A549 (cell line): Measurements from ENCODE around the gene ITCH. TPM values are rescaled to one million over a fixed set of nuclear protein-coding genes. Genes with fewer than 3 reads are reported as not detected.
"Not testable (repeated sequence)": the region's sequence is repeated elsewhere in the genome, so short reads cannot be mapped to it uniquely, and the experiment has no call there.

Experiments
- ATAC-seq, 2 experiments: fragments of 200-7000 bp in 1 of 2; fragments of >200 bp in 1 of 2; cut with Nextera tagmentation in 1 of 2; cut with Tn5 transposase in 1 of 2; 3 replicates each; pipeline versions ENCODE4 v1.8.0 to v1.9.1; 2018 to 2020; ENCODE audit warnings: mild to moderate bottlenecking in 1 of 2, moderate library complexity in 1 of 2
- CTCF ChIA-PET: fragments of 300-600 bp; sonication (Branson Sonifier 250); formaldehyde crosslinking; extraction: SDS; loops from one replicate; lab custom pipeline; 2021; ENCODE audit warnings: antibody characterized with exemption, inconsistent platforms; lab: Yijun Ruan, JAX
- POLR2A ChIA-PET: fragments of 350-600 bp; formaldehyde crosslinking; extraction: SDS; loops from one replicate; lab custom pipeline; 2021; ENCODE audit warnings: antibody characterized with exemption, inconsistent platforms; lab: Yijun Ruan, JAX
- DNase-seq, 2 experiments: peaks; one replicate each; pipeline versions ENCODE4 v3.0.0 to v3.0.0-alpha.2; 2011 to 2016; ENCODE audit warnings: low read depth in 1 of 2, low spot score in 1 of 2
- FAIRE-seq: peaks from 2 replicates; lab custom pipeline; 2011; peaks lifted over from hg19 to GRCh38; lab: Jason Lieb, UNC
- H3K27ac ChIP-seq, 2 experiments: fragments of >200 bp; sonication (Bioruptor Twin); formaldehyde crosslinking; 3 replicates each; pipeline ENCODE4 v1.5.1; 2016 to 2017
- H3K4me1 ChIP-seq: fragments of >200 bp; sonication (Bioruptor Twin); formaldehyde crosslinking; 3 replicates; pipeline ENCODE4 v1.6.1; 2016
- H3K4me2 ChIP-seq: fragments of >200 bp; sonication (Bioruptor Twin); formaldehyde crosslinking; 3 replicates; pipeline ENCODE4 v1.6.1; 2016
- H3K4me3 ChIP-seq: fragments of >200 bp; sonication (Bioruptor Twin); formaldehyde crosslinking; 3 replicates; pipeline ENCODE4 v1.5.1; 2016
- H3K9me3 ChIP-seq: fragments of >200 bp; sonication (Bioruptor Twin); formaldehyde crosslinking; 3 replicates; pipeline ENCODE4 v1.6.1; 2016
- ATOH8 ChIP-seq: fragments of 250-450 bp; sonication (Bioruptor Pico); IDR thresholded peaks from 2 replicates; pipeline ENCODE4 v1.5.0; 2020; ENCODE audit warnings: low read depth, mild to moderate bottlenecking, moderate library complexity
- CHD2 ChIP-seq: fragments of 150-350 bp; IDR thresholded peaks from 2 replicates; pipeline ENCODE4 v1.6.1; 2014; ENCODE audit warnings: low read length; ENCODE audit not compliant: partially characterized antibody
- ESRRA ChIP-seq: fragments of 150-350 bp; IDR thresholded peaks from 2 replicates; pipeline ENCODE4 v1.6.1; 2014; ENCODE audit warnings: mild to moderate bottlenecking, low read length, borderline replicate concordance
- FOSL2 ChIP-seq, 2 experiments: fragments of 450-650 bp in 1 of 2; fragments of >200 bp in 1 of 2; sonication (Bioruptor Twin) in 1 of 2; formaldehyde crosslinking; IDR thresholded peaks; 2 replicates each; pipeline versions ENCODE4 v1.5.0 to v1.6.1; 2016 to 2020; ENCODE audit warnings: mild to moderate bottlenecking in 1 of 2, moderate library complexity in 1 of 2
- FOXS1 ChIP-seq: fragments of 250-450 bp; sonication (Bioruptor Pico); IDR thresholded peaks from 2 replicates; pipeline ENCODE4 v1.5.0; 2020; ENCODE audit warnings: mild to moderate bottlenecking, moderate library complexity
- GATA3 ChIP-seq: IDR thresholded peaks from 2 replicates; pipeline ENCODE4 v1.6.1; 2012; ENCODE audit warnings: borderline replicate concordance
- HDAC2 ChIP-seq: fragments of 200-600 bp; sonication (generic); IDR thresholded peaks from 2 replicates; pipeline ENCODE4 v1.6.1; 2016
- HEYL ChIP-seq: fragments of 250-450 bp; sonication (Bioruptor Pico); IDR thresholded peaks from 2 replicates; pipeline ENCODE4 v1.8.0; 2021; ENCODE audit warnings: mild to moderate bottlenecking, moderate library complexity
- HOXA7 ChIP-seq: fragments of 250-450 bp; sonication (Bioruptor Pico); IDR thresholded peaks from 2 replicates; pipeline ENCODE4 v1.5.0; 2020; ENCODE audit warnings: mild to moderate bottlenecking, moderate library complexity
- HOXB13 ChIP-seq: fragments of 250-450 bp; sonication (Bioruptor Pico); IDR thresholded peaks from 2 replicates; pipeline ENCODE4 v1.5.0; 2020; ENCODE audit warnings: low read depth, mild to moderate bottlenecking, moderate library complexity
- MAX ChIP-seq: IDR thresholded peaks from 2 replicates; pipeline ENCODE4 v1.6.1; 2012
- MYC ChIP-seq: IDR thresholded peaks from 2 replicates; pipeline ENCODE4 v1.6.1; 2012; ENCODE audit warnings: mild to moderate bottlenecking, inconsistent platforms, low read length, improper control_type of control experiment, borderline replicate concordance
- NFE2L2 ChIP-seq: fragments of 150-350 bp; conservative IDR thresholded peaks from 2 replicates; pipeline ENCODE4 v1.6.1; 2014; ENCODE audit warnings: low read length
- NR3C1 ChIP-seq: fragments of >200 bp; sonication (Bioruptor Twin); formaldehyde crosslinking; IDR thresholded peaks from 3 replicates; pipeline ENCODE4 v1.6.1; 2017
- PBX3 ChIP-seq: IDR thresholded peaks from 2 replicates; pipeline ENCODE4 v1.6.1; 2012
- PHF8 ChIP-seq: fragments of 200-600 bp; sonication (generic); IDR thresholded peaks from 2 replicates; pipeline ENCODE4 v1.6.1; 2016; ENCODE audit warnings: low read depth, mild to moderate bottlenecking, antibody characterized with exemption, moderate library complexity, borderline replicate concordance
- RARB ChIP-seq: fragments of 250-450 bp; sonication (Bioruptor Pico); IDR thresholded peaks from 2 replicates; pipeline ENCODE4 v1.8.0; 2021; ENCODE audit warnings: mild to moderate bottlenecking, moderate library complexity
- RFX5 ChIP-seq: fragments of 450-650 bp; IDR thresholded peaks from 2 replicates; pipeline ENCODE4 v1.7.1; 2014; ENCODE audit warnings: antibody characterized with exemption, mild to moderate bottlenecking, moderate library complexity
- SREBF2 ChIP-seq: fragments of 450-650 bp; IDR thresholded peaks from 2 replicates; pipeline ENCODE4 v1.6.1; 2014; ENCODE audit warnings: mild to moderate bottlenecking, moderate library complexity
- TFCP2L1 ChIP-seq: fragments of 250-450 bp; sonication (Bioruptor Pico); IDR thresholded peaks from 2 replicates; pipeline ENCODE4 v1.5.0; 2021; ENCODE audit warnings: mild to moderate bottlenecking
- TP53 ChIP-seq: fragments of 250-450 bp; sonication (Bioruptor Pico); IDR thresholded peaks from 2 replicates; pipeline ENCODE4 v1.5.0; 2021; ENCODE audit warnings: mild to moderate bottlenecking, moderate library complexity
- USF2 ChIP-seq: fragments of 450-650 bp; IDR thresholded peaks from 2 replicates; pipeline ENCODE4 v1.6.1; 2014; ENCODE audit warnings: antibody characterized with exemption
- ZFP36 ChIP-seq: fragments of 450-650 bp; IDR thresholded peaks from 2 replicates; pipeline ENCODE4 v1.6.1; 2014; ENCODE audit warnings: borderline replicate concordance; ENCODE audit not compliant: partially characterized antibody
- ZSCAN20 ChIP-seq: fragments of 250-450 bp; sonication (Bioruptor Pico); IDR thresholded peaks from 2 replicates; pipeline ENCODE4 v1.8.0; 2022; ENCODE audit warnings: mild to moderate bottlenecking, moderate library complexity
- WGBS: methylation state at CpG from one replicate; pipeline ENCODE4 v1.1.6; 2017; ENCODE audit errors: missing lambda C conversion rate; 5-methylcytosine and 5-hydroxymethylcytosine counted together
- polyA plus RNA-seq, 4 experiments: library from polyadenylated mRNA; depleted of rRNA in 3 of 4; stranded (reverse); fragments of >200 nt; fragmentation: RNase III in 1 of 4; extraction: RNeasy Plus Mini Kit Qiagen cat#74134 plus additional on column Dnase treatment in 1 of 4; gene quantifications; 2 replicates in 3 of 4; 3 replicates in 1 of 4; pipeline ENCODE4 v1.2.3, GENCODE V29; 2011 to 2017

ITCH gene
- polyA plus RNA-seq, 2 of the 4 experiments (the other 2 are of a cell fraction) = 23.9 to 24.4 TPM

- CTCF ChIA-PET = interaction anchor here (1.0 to 2.3 kb wide), 2 partner anchors 33 to 127 kb away, joined by 3 to 11 read pairs; no protein-coding TSS in a partner anchor
- 93% methylated on average over 5 of the region's 5 CpGs for WGBS
Measured at GRCh38 chr20:34439168-34439567, 76.1 kb downstream of the ITCH start.

GRCh38 chr20:34441423-34441822 is 78.3 kb downstream of the ITCH start:
- 95% methylated on average over 3 of the region's 3 CpGs for WGBS
- ATAC-seq, DNase-seq, H3K9me3 ChIP-seq, FAIRE-seq, H3K4me3 ChIP-seq, H3K27ac ChIP-seq, POLR2A ChIA-PET, H3K4me2 ChIP-seq, H3K4me1 ChIP-seq: not testable (repeated sequence)
- CTCF ChIA-PET = interaction anchor here (1.1 to 2.7 kb wide), 3 partner anchors 11 to 129 kb away, joined by 3 to 16 read pairs (median 11); no protein-coding TSS in a partner anchor

More at GRCh38 chr20:34439168-34439567, 76.1 kb downstream of the ITCH start:
- H3K4me2 ChIP-seq = no peak overlapping the region
- no peaks in the 10 kb centered on the region for H3K4me1 ChIP-seq
- H3K9me3 ChIP-seq = no peaks in the 10 kb centered on the region
- FAIRE-seq (no peak), ATAC-seq (no peak), DNase-seq (no peak)
- POLR2A ChIA-PET = no interaction called here
- H3K4me3 ChIP-seq = no peak overlapping the region
- H3K27ac ChIP-seq = no peak overlapping the region
- TF ChIP-seq GATA3 (no peak), ESRRA (no peak), ZFP36 (no peak), ZSCAN20 (CRISPR knock-in tag) (no peak), FOXS1 (CRISPR knock-in tag) (no peak), PHF8 (no peak), HOXB13 (CRISPR knock-in tag) (no peak), MAX (no peak)
- TF ChIP-seq, all 56 proteins: peak for 0

- 94% methylated on average over 3 of the region's 3 CpGs for WGBS
- CTCF ChIA-PET = interaction anchor here (2.7 kb wide), 1 partner anchor 131 kb away, joined by 16 read pairs; no protein-coding TSS in a partner anchor
Measured at GRCh38 chr20:34443546-34443945, 80.5 kb downstream of the ITCH start.

GRCh38 chr20:34445177-34446065 is 82.3 kb downstream of the ITCH start:
- Histone ChIP-seq H3K4me3 (no peak overlapping the region), H3K9me3 (no peaks in the 10 kb centered on the region), H3K4me2 (no peak overlapping the region), H3K4me1 (no peaks in the 10 kb centered on the region), H3K27ac (no peak overlapping the region)
- TF ChIP-seq ATOH8 (CRISPR knock-in tag) (no peak), HDAC2 (no peak), HEYL (CRISPR knock-in tag) (no peak), ZFP36 (no peak), NR3C1 (no peak), HOXA7 (CRISPR knock-in tag) (no peak), TFCP2L1 (CRISPR knock-in tag) (no peak), RFX5 (no peak), SREBF2 (no peak), TP53 (CRISPR knock-in tag) (no peak), FOSL2 (IDR thresholded peaks at IDR 0.05) (no peak), FOSL2 (CRISPR knock-in tag; IDR thresholded peaks at IDR 0.05) (no peak), MYC (no peak), PBX3 (no peak), RARB (no peak), CHD2 (no peak)
- CTCF ChIA-PET = interaction anchor here (0.7 to 3.9 kb wide), 3 partner anchors 10 to 133 kb away, joined by 3 to 25 read pairs (median 5); no protein-coding TSS in a partner anchor
- FAIRE-seq (no peak), ATAC-seq (no peak), DNase-seq (no peak)
- WGBS = 90% methylated on average over 7 of the region's 7 CpGs
- POLR2A ChIA-PET = no interaction called here

More at GRCh38 chr20:34443546-34443945, 80.5 kb downstream of the ITCH start:
- no peaks in the 10 kb centered on the region for H3K9me3 ChIP-seq
- FAIRE-seq = no peak
- no peak for DNase-seq
- H3K4me1 ChIP-seq = no peaks in the 10 kb centered on the region
- ATAC-seq = no peak
- H3K27ac ChIP-seq = no peak overlapping the region
- no peak for TF ChIP-seq NFE2L2
- TF ChIP-seq ESRRA = no peak
- no peak for TF ChIP-seq USF2
- no peak overlapping the region for H3K4me3 ChIP-seq
- POLR2A ChIA-PET = no interaction called here
- no peak overlapping the region for H3K4me2 ChIP-seq
